Measurements from ENCODE around the gene LRRK1. TPM values are rescaled to one million over a fixed set of nuclear protein-coding genes. Genes with fewer than 3 reads are reported as not detected.

LRRK1 gene
- total RNA-seq, 1 experiment from 2014 or later = 9.9 TPM

DNA sequence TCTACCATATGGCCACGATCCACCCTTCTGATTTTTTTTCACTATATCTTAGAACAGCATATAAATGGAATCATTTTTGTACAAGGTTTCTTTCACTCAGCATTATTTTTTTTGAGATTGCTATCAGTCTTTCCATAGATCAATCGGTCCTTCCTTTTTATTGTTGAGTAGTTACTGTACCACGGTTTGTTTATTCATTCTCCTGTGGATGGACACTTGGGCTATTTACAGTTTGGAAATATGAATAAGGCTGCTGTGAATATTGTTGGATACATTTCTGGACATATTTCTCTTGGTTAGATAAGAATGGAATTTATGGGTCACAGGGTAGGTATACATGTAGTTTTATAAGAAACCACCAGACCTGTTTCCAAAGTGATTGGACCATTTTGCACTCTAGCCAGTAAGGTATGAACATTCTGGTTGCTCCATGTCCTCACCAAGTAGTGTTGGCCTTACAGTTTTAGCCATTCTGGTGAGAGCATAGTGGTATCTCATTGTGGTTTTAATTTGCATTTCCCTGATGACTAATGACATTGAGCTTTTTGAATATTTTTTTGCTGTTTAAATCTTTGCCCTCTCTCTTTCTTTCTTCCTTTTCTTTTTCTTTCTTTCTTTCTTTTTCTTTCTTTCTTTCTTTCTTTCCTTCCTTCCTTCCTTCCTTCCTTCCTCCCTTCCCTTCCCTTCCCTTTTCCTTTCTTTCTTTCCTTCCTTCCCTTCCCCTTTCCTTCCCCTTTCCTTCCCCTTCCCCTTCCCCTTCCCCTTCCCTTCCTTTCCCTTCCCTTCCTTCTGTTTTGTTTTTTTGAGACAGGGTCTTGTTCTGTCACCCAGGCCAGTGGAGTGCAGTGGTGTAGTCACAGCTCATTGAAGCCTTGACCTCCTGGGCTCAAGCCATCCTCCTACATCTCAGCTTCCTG is 49.2 kb downstream of the LRRK1 start:
- peak; percentile 39 for DNase-seq (ENCODE audit: low read depth)

DNA sequence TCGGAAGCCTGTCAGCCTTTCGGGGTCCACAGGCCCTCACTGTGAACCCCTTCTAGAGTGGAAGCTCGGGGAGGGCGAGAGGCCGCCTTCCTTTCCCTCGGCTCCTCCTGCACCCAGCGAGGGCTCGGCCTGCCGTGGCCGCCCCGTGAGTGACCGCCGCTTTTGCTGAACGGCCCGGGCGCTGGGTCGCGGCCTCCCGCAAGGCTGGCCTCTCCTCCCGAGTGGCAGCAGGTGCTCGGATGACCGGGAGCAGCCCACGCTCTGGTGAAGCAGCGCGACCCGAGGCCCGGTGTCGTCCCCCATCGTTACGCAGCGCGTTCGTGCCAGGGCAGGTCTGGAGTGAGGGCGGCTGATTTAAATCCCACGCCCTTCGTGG is 53.8 kb downstream of the LRRK1 start:
- no peak for DNase-seq (ENCODE audit: low read depth)

DNA sequence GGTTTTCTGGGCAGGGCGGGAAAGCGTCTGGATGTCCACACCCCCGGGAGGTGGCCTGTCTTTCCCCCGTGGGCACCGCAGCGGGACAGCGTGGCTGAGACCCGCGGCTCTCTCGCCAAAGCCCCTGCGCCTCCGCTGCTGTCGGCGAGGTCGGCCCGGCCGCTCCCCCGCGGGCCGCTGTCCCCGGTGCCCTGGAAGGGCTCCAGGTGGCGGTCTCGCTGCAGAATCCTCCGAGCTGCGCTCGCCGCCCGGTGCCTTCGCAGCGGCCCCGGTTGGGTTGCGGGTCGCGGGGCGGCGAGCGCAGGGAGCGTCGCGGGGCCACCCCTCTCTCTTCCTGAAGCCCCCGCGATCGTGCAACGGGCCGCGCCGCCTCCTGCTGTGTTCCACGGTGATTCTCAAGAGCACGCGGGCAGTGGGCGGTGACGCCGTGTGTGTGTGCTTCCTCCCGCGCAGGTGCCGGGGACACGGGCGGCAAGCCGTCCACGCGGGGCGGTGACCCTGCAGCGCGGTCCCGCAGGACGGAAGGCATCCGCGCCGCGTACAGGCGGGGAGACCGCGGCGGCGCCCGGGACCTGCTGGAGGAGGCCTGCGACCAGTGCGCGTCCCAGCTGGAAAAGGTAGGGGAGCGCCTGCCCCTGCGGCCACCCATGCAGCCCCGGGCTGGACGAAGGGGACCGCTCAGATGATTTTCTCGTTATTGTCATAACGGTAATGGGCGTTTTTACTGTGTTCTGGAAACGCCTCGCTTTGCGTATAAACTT is 54.4 kb downstream of the LRRK1 start:
- DNase-seq (ENCODE audit: low read depth) = no peak

DNA sequence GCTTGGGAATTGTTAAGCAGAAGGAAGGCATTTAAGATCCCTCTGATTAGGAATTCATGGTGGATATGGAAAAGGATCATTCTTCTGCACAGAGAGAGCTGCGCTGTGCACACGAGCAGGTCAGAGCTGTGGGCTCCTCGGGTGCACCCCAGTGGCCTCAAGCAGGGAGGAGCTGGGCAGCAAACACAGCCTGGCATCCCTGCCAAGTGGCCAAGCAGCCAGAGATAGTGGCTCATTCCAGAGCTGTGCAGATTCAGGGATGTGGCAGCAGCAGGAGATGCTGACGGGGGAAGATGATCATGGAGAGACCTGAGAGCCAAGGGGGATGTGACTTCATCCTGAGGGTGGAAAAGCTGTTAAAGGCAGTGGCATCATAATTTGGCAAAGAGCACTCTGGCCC is 55.9 kb downstream of the LRRK1 start:
- DNase-seq (ENCODE audit: low read depth) = no peak

DNA sequence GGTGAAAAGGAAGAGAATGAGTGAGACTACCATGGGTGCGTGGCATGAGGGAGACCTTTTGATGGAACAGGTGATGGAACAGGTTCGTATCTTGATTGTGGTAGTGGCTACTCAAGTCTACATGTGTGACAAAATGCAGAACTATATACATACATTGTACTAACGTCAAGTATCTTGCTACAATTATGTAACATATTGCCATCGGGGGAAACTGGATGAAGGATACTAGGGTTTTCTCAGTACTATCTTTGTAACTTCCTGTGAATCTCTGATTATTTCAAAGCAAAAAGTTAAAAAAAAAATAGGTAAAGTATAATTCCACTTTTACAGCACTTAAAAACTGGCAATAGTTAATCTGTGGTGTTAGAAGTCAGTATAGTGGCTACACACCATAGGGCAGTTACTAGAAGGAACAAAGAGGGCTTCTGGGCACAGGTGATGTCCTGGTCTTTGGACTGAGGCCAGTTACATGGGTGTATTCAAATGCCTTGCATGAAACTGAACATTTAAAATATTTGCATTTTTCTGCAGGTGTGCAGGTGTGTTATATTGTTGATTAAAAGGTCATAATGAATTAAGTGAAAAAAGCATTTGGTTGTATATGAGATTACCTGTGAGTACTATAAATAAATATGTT is 61.4 kb downstream of the LRRK1 start:
- DNase-seq (ENCODE audit: low read depth) = no peak

DNA sequence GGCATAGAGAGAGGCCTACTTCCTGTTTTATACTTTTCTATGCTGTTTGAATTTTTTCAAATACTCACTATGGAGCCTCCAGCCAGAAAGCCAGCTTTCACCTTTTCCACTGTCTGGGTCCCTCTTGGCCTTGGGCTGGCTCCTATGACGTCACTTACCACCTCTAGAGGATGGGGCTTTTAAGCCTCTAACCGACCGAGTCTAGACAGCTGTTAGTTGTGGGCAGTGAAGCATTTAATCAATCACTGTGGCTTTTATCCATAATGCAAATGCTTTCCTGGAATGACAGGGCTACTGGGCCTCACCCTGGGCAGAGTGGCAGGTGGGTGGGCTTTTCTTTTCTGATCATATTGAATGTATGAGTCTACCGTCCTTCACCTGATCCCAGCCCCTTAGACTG is 61.9 kb downstream of the LRRK1 start:
- DNase-seq (ENCODE audit: low read depth) = no peak

DNA sequence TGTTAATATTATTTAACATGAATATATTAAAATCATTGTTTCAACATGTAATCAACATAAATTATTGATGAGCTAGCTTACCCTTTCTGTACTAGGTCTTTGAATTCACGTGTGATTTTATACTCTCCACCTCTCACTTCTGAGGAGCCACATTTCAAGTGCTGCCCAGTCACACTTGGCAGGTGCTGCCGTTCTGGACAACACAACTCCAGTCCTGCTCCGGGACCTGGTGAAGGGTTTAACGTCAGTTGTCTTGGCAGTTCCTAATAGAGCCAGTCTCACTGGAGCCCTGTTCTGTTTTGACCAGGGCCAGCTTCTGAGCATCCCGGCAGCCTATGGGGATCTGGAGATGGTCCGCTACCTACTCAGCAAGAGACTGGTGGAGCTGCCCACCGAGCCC is 64.1 kb downstream of the LRRK1 start:
- DNase-seq (ENCODE audit: low read depth) = no peak

DNA sequence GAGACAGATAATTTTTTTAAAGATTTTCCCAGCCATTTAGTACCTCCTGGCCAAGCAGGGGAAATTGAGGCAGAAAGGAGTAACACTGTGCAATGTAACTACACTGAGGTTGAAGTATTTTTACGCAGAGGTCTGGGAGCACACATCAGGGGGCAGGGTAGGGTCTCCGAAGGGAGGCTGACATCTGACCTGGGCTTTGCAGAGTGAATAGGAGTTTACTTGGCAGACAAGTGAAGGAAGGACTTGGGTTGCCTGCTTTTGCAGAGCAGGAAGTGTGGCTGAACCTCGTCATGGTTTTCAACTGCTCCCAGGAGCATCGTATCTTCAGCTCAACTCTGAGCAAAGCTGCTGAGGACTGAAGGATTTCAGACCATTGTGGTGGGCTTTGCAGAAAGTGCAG is 66.2 kb downstream of the LRRK1 start:
- DNase-seq (ENCODE audit: low read depth) = no peak

DNA sequence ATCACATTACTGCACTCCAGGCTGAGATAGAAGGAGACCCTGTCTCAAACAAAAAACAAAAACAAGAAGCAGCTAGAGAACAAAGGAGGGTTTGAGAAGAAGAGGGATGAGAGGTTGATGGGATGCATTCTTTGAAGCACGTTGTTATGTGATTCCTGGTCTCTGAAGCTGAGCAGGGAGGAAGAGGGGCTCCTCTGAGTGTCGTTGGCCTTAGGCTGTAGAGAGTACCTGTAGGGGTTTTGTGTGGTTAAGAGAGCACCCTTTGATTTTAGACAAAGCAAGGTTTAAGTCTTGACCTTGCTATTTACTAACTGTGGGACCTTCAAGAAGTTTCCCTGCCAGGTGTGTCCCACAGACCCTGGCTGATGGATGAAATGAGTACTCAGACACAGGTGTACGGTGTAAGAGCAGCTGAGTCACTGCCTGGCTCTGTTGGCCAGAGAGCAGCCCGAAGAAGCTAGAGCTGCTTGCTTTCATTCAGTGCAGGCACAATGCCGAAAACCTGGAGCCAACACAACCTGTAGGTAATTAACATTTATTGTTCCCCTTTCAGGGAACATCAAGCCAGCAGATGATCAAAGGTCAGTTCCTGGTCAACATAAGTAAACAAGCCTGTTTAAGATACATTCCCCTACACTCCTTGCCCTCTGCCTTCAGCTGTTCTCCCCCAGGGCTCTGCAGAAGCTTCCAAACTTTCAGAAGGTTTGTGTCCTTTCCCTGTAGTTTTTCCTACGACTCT is 67.2 kb downstream of the LRRK1 start:
- no peak for DNase-seq (ENCODE audit: low read depth)

DNA sequence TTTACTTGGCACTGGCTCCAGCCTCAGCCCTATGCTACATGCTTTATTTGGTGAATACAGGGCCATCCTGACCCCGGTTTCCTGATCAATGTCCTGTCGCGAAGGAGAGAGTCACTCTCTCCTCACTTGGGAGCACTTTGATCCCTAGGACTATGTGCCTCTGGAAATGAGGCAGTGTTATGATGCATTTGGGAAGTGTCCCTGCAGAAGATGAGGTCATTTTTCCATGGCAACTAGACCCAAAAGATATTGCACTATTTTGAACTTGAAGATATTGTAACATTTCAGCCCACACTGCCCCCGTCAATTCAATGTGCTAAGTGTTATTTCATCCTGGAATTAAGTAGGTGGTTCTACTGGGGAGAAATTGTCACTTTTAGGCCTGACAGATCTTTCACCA is 68.0 kb downstream of the LRRK1 start:
- no peak for DNase-seq (ENCODE audit: low read depth)

DNA sequence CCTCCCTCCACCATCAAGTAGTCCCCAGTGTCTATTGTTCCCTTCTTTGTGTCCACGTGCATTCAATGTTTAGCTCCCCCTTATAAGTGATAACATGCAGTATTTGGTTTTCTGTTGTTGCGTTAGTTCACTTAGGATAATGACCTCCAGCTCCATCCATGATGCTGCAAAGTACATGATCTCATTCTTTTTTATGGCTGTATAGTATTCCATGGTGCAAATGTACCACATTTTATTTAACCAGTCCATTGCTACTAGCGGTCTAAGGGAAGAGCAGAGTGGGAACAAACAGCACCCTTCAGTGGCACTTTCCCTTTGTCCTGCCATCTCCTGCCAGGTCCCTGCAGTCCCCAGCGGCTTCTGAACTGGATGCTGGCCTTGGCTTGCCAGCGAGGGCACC is 69.1 kb downstream of the LRRK1 start:
- DNase-seq (ENCODE audit: low read depth) = no peak

DNA sequence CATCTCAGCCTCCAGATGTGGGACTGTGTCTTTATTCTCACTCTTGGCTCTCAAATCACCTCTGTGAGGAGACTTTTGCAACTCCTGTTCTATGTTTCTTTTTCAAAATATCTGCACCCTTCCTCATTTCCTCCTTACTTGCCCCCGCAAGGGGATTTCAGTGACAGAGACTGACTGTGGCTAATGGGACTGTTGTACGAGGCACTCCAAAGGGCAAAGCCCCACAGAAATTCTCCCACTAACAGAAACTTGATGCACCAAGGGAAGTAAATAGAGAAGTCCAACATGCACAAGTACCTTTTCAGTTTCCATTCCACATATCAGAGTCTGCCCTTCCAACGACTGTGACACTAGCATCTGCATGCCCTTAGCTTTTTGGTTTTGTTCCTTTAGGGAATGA is 69.7 kb downstream of the LRRK1 start:
- no peak for DNase-seq (ENCODE audit: low read depth)

DNA sequence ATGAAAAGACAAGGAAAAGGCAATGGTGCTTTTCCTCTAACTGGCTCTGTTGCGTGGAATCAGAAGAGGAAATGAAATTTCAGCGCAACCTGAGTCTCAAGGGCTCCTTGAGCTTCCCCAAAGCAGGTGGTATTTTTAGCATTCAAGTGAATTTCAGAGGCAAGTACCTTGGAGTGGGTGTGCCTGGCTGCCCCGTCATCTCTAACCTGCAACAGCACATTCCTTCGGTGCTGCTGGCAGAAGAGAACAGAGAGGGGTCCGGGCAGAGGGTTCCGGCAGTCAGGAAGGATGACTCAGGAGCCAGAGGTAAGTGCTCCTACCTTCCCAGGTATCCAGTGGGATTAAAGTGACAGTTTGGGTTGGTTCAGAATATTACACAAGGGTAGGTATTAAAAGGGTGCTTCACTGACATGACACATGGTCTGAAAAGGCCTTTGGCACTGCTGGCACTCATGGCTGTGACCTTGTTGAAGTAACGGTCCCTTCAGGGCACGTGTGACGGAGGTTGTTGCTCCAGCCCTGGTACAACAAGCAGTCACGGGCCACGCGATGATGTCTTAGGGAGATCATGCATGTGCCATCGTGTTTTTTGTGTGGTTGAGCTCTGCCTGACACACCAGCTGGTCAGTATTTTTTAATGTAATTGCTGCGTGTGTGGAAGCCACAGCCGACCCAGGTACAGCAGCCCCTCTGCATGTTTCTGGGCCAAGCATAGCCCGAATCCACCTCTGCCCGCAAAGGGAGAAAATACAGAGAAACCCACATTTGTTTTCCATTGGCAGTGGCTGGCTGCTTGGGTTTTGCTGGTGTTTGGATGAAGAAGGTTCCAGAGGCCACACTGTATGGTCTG is 75.7 kb downstream of the LRRK1 start:
- DNase-seq (ENCODE audit: low read depth) = no peak

DNA sequence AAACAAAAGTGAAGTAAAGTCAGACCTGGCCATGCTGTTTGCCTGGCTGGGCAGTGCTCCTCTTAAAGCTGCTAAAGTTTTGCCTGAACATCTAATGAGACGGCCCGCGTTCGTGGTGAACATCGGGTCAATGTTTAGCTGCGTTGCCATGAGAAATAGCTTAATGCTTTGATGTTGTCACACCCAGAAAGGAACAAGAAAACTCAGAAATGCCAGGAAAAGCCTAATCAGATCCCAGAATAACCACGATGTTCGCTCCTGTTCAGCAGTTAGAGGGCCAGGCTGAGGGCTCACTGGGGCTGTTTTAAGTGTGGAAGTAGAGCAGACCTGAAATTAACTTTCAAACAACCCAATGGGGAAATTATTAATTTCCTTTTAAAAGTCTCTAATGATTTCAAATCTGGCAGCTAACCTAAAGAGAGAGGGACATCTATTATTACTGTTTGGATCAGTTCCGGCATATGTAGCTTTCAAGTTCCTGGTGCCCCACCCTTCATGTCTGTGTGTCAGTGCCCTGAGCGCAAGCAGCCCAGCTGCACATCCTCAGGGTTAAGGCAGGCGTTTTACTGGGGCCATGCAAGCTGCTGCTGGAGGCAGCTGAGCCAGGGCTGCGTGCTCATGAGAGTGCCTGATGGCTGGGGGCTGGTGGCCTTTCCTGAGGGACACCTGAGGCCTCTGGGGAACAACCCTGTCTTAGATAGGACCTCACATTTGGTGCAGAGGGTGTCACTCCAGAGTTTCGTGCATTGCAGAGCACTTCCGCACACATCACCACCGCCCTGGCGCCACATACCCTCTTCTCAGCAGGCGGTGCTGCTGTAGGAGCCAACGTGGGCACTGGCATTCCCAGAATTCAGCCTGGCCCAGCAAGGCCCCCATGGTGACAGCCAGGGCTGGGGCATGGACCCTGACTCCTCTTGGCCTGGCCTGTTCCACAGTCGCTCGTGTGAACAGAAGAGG is 76.6 kb downstream of the LRRK1 start:
- no peak for DNase-seq (ENCODE audit: low read depth)

DNA sequence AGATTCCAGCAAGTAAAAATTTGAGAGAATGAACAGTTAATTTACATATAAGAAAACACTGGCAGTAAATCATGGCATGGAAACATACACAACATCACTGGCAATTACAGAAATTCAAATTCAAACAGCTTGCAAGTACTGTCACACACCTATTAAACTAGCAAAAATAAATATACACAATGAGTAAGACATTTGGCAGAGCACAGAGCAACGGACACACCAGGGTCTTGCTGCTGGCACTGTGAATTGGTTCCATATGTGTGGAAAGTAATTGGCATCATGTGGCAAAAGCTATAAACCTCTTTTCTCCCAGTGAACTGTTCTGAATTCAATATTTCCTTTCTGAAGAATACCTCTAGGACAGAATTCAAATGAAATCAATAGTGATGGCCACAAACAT is 78.3 kb downstream of the LRRK1 start:
- no peak for DNase-seq (ENCODE audit: low read depth)

DNA sequence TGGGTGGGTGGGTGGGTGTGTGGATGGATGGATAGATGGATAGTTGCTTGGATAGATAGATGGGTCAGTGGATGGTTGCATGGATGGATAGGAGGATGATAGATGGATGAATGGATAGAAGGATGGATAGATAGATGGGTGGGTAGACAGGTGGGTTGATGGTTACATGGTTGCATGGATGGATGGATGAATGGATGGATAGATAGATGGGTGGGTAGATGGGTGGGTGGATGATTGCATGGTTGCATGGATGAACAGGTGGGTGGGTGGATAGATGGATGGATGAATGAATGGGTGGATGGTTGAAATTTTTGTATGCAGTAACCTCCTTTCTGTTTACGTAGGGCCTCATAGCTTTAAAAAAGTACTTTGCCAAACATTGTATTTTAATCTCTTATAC is 79.5 kb downstream of the LRRK1 start:
- DNase-seq (ENCODE audit: low read depth) = no peak

DNA sequence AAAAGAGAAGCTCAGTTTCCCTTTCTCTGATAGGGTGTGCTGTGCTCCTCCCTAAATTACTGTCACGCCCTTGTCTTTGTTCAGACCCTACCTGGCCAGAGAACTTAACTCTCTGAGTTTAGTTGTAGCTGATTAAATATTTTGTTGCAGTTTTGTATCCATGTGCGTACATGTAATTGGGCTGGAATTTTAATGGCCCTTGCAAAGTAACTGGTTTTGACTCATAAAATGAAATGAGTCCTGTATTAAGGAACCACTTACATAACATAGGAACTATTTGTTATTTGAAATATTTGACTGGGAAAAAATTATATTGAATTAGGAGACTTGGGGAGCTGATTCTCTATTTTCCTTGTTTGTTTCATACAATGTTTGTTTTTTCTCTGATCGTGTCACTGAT is 80.2 kb downstream of the LRRK1 start:
- no peak for DNase-seq (ENCODE audit: low read depth)

DNA sequence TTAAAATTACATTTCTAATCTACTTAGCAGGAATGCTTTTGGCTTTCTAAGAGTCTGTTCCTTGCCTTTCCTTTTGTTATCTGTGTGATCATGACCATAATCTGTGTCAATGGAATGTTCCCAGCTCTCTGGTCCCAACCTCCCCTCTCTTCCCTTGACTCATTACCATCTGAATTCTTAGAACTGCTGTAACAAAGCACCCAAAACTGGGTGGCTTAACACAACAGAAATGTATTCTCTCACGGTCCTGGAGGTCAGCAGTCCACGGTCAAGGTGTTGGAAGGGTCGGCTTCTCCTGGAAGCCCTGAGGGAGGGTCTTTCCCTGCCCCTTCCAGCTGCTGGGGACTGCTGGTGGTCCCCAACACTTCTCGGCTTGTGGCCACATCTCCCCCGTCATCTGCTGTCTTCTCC is 81.1 kb downstream of the LRRK1 start:
- no peak for DNase-seq (ENCODE audit: low read depth)

DNA sequence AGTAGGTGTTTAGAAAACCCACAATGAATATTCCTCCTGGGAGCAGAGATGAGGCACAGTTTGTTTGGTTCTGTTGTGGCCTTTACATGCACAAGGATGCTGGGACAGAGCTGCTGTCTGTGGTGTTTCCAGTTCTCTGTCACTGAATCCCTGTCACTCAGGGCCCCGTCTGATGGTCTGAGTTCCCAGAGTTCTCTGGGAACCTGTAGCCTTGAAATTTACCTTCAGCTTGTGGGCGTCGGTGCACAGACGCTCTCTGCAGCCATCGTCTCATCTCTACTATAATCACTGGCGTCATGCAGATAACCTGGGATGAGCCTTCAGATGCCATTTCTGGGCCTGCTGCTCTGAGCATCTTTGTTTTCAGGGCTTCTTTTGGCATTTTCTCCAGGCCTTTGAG is 81.9 kb downstream of the LRRK1 start:
- no peak for DNase-seq (ENCODE audit: low read depth)
